ENCODE results near the gene RALGAPA2.

DNA sequence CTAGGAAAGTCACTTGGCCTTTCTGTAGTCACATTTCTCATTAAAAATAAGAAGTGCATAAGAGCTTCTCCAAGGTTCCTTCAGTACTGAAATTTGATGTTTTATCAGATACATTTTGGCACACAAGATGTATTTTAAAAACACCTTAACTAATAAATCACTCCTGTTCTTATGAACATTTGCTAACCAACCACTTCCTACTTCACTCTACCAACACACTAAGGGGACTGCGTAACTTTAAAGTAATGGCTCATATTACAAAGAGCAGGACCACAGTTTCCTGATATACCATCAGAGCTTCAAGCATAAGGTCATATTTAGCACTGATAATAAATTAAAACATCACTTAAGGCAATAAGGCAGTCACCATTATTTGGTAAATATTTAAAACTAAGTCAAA lies 104.4 kb downstream of the RALGAPA2 start:
- TF ChIP-seq ZNF274 (IDR thresholded peaks at IDR 0.05; ENCODE audit: low read depth, low read length) = no peak
- no peak for TF ChIP-seq YY1 (IDR thresholded peaks at IDR 0.05; ENCODE audit: insufficient read depth, insufficient read length)
- no peak for TF ChIP-seq SUZ12 (IDR thresholded peaks at IDR 0.05; ENCODE audit: extremely low read depth, insufficient read depth, insufficient read length)

Data from NT2/D1 (cell line).